HepG2 (cell line): ENCODE results near the gene ASIC3. TPM values are rescaled to one million over a fixed set of nuclear protein-coding genes. Genes with fewer than 3 reads are reported as not detected.

Experiments
- ARID5B ChIP-seq: IDR thresholded peaks from 2 replicates; pipeline ENCODE4 v1.4.0; 2020; ENCODE audit warnings: mild to moderate bottlenecking, missing genetic modification reagents
- BORCS8-MEF2B ChIP-seq: sonication (generic); formaldehyde crosslinking; IDR thresholded peaks from 2 replicates; pipeline ENCODE4 v1.8.0; 2022; ENCODE audit warnings: mild to moderate bottlenecking, missing genetic modification reagents
- CBFB ChIP-seq: sonication (generic); formaldehyde crosslinking; IDR thresholded peaks from 2 replicates; pipeline ENCODE4 v1.4.0; 2020; ENCODE audit warnings: missing genetic modification reagents
- ETS1 ChIP-seq: sonication (generic); formaldehyde crosslinking; IDR thresholded peaks from 2 replicates; pipeline ENCODE4 v1.4.0; 2020; ENCODE audit warnings: missing genetic modification reagents
- FOXP4 ChIP-seq: sonication (generic); formaldehyde crosslinking; IDR thresholded peaks from 2 replicates; pipeline ENCODE4 v1.4.0; 2020; ENCODE audit warnings: missing genetic modification reagents
- HOXA5 ChIP-seq: sonication (generic); formaldehyde crosslinking; IDR thresholded peaks from 2 replicates; pipeline ENCODE4 v1.4.0; 2020; ENCODE audit warnings: missing genetic modification reagents
- KDM1A ChIP-seq: IDR thresholded peaks from 2 replicates; pipeline ENCODE4 v1.6.1; 2016; ENCODE audit warnings: missing compliant biosample characterization
- KLF6 ChIP-seq: IDR thresholded peaks from 2 replicates; pipeline ENCODE4 v1.8.0; 2016; ENCODE audit warnings: missing biosample characterization, missing genetic modification reagents
- RFX3 ChIP-seq: IDR thresholded peaks from 2 replicates; pipeline ENCODE4 v1.6.1; 2016; ENCODE audit warnings: missing biosample characterization, missing genetic modification reagents
- SATB2 ChIP-seq: sonication (generic); formaldehyde crosslinking; IDR thresholded peaks from 2 replicates; pipeline ENCODE4 v1.5.0; 2020; ENCODE audit warnings: missing genetic modification reagents
- ZNF17 ChIP-seq: sonication (generic); formaldehyde crosslinking; IDR thresholded peaks from 2 replicates; pipeline ENCODE4 v1.5.0; 2020; ENCODE audit warnings: mild to moderate bottlenecking, missing genetic modification reagents
- ZNF407 ChIP-seq: sonication (generic); formaldehyde crosslinking; IDR thresholded peaks from one replicate; pipeline ENCODE4 v1.5.1; 2020; ENCODE audit warnings: mild to moderate bottlenecking, missing genetic modification reagents; ENCODE audit errors: not compliant biosample characterization
- ZNF652 ChIP-seq: IDR thresholded peaks from 2 replicates; pipeline ENCODE4 v1.6.1; 2016; ENCODE audit warnings: low read depth, borderline replicate concordance
- polyA plus RNA-seq, 8 experiments: library from polyadenylated mRNA; depleted of rRNA in 3 of 8; stranded (reverse) in 7 of 8; unstranded in 1 of 8; fragments of >200 nt; fragmentation: Illumina TruSeq in 4 of 8; extraction: Trizol in 4 of 8; gene quantifications; 2 replicates each; pipeline versions ENCODE4 v1.2.1 to v1.2.3, GENCODE V29; 2011 to 2016; ENCODE audit warnings: low read depth in 4 of 8, missing spikeins in 1 of 8, mixed read lengths in 1 of 8; ENCODE audit not compliant: insufficient read depth in 1 of 8
- total RNA-seq, 5 experiments: library from RNA; depleted of rRNA; stranded (reverse); fragments of >200 nt; fragmentation: Illumina TruSeq; extraction: Trizol; gene quantifications; 2 replicates each; pipeline ENCODE4 v1.2.3, GENCODE V29; 2016; ENCODE audit warnings: low read depth in 1 of 5
- TF ChIP-seq, protein P1 (sequence below): IDR thresholded peaks from 2 replicates; pipeline ENCODE4 v1.6.1; 2016; ENCODE audit warnings: low read depth, borderline replicate concordance

Gene ASIC3
- total and polyA plus RNA-seq, 2 of the 13 experiments (the other 11 are each of a cell fraction or from before 2014, with no cell fraction given) = 0.51 TPM; not detected in 1

- TF ChIP-seq ZNF652 (no peak), FOXP4 (CRISPR knock-in tag) (no peak), ARID5B (peak; percentile 39; the same call in 1 of the 2 replicates), HOXA5 (CRISPR knock-in tag) (no peak; the same call in 1 of the 2 replicates), CBFB (CRISPR knock-in tag) (no peak), RFX3 (no peak), BORCS8-MEF2B (peak; percentile 62; the same call in 1 of the 2 replicates), ZNF17 (no peak), KDM1A (CRISPR knock-in tag) (no peak), SATB2 (CRISPR knock-in tag) (no peak), KLF6 (CRISPR knock-in tag) (peak; percentile 81; the same call in 1 of the 2 replicates), ETS1 (CRISPR knock-in tag) (no peak), ZNF407 (CRISPR knock-in tag) (peak; percentile 88)
- TF ChIP-seq, protein P1, sequence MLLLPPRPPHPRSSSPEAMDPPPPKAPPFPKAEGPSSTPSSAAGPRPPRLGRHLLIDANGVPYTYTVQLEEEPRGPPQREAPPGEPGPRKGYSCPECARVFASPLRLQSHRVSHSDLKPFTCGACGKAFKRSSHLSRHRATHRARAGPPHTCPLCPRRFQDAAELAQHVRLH = peak; percentile 92
Observed at GRCh38 chr7:151080522-151081169, 32.3 kb downstream of the ASIC3 start, which contains the start of gene FASTK (continued).
